HT-29 (cell line): ENCODE results near the gene SERAC1. TPM values are rescaled to one million over a fixed set of nuclear protein-coding genes. Genes with fewer than 3 reads are reported as not detected.
"Not testable (repeated sequence)": the region's sequence is repeated elsewhere in the genome, so short reads cannot be mapped to it uniquely, and the experiment has no call there.

ENCODE experiments used
- DNase-seq: peaks from one replicate; pipeline ENCODE4 v3.0.0-alpha.2; 2015; ENCODE audit warnings: low spot score
- total RNA-seq: library from RNA; depleted of rRNA; stranded (reverse); fragments of >200 nt; shearing (Covaris generic); gene quantifications from 2 replicates; pipeline ENCODE4 v1.2.3, GENCODE V29; 2014; rRNA removed

SERAC1 gene
- 1.1 and 3.1 TPM in 2 replicates for total RNA-seq

DNA sequence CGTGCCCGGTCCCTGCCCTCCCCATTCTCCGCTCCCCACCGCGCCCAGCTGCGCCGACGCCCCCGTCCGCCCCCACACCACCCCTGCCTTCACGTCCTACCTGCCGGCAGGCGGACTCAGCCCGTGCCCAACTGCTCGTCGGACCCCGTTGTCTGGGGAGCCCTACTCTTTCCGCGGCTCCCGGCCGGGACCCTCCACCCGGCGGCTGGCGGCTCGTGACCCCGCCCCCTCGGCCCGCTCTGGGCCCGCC is at the start of gene SERAC1:
Gene SERAC1, minus strand, starts transcription at position 223 of the 250 bp plus-strand sequence. CDS start 9,899 bp downstream, outside the sequence.
- no peak for DNase-seq

- peak; percentile 87 for DNase-seq
Observed at GRCh38 chr6:158213925-158214674, 46.0 kb upstream of the SERAC1 start.

GRCh38 chr6:158211273-158212055 is 43.4 kb upstream of the SERAC1 start:
- DNase-seq: no peak

DNA sequence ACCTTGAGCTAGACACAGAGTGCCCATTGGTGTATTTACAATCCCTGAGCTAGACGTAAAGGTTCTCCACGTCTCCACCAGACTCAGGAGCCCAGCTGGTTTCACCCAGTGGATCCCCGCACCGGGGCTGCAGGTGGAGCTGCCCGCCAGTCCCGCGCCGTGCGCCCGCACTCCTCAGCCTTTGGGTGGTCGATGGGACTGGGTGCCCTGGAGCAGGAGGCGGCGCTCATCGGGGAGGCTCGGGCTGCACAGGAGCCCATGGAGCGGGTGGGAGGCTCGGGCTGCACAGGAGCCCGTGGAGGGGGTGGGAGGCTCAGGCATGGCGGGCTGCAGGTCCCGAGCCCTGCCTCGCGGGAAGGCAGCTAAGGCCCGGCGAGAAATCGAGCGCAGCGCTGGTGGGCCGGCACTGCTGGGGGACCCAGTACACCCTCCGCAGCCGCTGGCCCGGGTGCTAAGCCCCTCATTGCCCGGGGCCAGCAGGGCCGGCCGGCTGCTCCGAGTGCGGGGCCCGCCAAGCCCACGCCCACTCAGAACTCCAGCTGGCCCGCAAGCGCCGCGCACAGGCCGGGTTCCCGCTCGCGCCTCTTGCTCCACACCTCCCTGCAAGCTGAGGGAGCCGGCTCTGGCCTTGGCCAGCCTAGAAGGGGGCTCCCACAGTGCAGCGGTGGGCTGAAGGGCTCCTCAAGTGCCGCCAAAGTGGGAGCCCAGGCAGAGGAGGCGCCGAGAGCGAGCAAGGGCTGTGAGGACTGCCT is 41.7 kb upstream of the SERAC1 start:
- not testable (repeated sequence) for DNase-seq

DNA sequence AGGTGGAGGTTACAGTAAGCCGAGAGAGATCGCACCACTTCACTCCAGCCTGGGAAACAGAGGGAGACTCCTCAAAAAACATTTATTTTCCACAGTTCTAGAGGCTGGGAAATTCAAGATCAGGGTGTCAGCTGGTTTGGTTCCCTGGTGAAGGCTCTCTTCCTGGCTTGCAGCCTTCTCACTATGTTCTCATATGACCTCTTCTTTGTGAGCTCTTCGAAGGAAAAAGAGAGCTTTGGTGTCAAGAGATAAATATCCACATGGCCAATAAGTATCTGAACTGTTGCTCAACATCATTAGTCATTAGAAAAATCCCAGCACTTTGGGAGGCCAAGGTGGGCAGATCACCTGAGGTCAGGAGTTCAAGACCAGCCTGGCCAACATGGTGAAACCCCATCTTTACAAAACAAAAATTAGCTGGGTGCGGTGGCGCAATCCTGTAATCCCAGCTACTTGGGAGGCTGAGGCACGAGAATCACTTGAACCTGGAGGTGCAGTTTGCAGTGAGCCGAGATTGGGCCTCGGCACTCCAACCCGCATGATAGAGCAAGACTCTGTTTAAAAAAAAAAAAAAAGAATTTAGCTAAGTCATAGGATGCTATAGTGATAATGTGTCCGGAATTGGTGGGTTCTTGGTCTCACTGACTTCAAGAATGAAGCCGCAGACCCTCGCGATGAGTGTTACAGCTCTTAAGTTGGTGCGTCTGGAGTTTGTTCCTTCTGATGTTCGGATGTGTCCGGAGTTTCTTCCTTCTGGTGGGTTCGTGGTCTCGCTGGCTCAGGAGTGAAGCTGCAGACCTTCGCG is 40.4 kb upstream of the SERAC1 start:
- DNase-seq: not testable (repeated sequence)

- no peak for DNase-seq
Observed at GRCh38 chr6:158207422-158207788, 39.3 kb upstream of the SERAC1 start.

DNA sequence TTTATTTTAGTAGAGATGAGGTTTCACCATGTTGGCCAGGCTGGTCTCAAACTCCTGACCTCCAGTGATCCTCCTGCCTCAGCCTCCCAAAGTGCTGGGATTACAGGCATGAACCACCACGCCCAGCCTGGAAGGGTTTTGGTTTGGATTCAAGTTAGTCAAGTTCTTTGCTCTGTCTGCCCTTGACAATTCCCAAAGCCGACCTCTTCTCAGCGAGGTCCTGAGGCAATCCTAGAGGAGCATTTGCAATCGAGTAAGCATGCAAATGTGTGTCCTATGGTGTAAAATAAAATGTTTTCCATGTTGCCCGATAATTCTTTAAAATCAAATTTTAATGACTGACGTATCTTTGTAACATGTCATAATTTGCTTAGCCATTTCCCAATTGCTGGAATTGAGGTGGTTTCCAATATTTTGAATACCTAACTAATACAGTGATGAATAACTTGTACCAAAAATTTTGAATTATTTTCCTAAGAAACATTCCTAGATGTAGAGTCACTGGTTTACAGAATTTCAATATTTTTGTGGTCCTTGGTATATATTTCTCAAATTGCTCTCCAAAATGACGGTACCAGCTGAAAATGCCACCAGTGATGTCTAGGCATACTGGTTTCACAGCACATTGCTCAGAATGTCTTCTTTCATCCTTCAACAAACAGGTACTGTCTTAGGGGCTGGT is 38.8 kb upstream of the SERAC1 start:
- no peak for DNase-seq

DNA sequence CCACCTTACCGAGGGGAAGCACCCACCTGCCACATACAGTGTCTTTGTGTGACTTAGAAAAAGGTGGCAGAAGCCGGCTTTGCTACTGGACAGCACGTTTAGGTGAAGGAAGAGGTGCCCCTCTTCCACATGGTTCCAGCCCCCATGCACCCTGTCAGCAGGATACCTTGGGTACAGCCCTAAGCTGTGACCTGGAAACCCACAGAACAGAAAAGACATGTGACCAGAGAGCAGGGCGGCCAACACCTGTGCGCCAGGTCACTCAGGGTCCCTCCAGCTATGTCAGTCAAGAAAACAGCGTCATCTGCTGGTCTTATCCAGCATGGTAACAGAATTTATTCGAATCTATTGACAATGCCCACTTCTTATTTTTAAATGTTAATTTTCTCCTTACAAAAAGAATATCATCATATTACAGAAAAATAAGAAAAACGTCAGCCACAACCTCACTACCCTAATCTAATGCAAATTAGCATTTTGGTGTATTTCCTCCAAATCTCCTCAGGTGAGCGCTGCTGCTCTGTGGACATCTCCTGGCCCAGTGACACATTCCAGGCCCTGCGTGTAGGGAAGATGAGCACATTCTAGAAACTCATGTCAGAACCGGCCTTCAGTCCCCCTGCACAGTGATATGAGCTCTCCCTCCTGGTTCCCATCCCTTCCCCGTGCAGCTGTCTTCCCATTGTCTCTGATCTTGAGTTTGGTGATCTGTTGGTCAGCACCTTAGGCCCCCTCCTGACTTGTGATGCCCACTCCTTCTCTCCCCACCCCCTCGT is 37.3 kb upstream of the SERAC1 start:
- DNase-seq: peak; percentile 46

DNA sequence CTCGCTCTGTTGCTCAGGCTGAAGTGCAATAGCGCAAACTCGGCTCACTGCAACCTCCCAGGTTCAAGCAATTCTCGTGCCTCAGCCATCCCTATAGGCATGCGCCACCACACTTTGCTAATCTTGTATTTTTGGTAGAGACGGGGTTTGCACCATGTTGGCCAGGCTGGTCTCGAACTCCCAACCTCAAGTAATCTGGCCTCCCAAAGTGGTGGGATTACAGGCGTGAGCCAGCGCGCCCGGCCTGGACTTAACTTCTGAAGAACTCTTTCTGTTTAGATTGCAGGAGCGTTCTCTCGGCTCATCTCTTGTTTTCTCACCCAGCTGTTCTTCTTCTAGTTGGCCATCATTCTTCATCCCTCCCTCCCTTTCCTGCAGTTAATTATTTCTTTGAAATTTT is 30.4 kb upstream of the SERAC1 start:
- DNase-seq: no peak

- no peak for DNase-seq
Observed at GRCh38 chr6:158194487-158195280, 26.6 kb upstream of the SERAC1 start.

- no peak for DNase-seq
Observed at GRCh38 chr6:158191761-158192160, 23.7 kb upstream of the SERAC1 start.

- DNase-seq: no peak
Observed at GRCh38 chr6:158191032-158191431, 23.0 kb upstream of the SERAC1 start.

DNA sequence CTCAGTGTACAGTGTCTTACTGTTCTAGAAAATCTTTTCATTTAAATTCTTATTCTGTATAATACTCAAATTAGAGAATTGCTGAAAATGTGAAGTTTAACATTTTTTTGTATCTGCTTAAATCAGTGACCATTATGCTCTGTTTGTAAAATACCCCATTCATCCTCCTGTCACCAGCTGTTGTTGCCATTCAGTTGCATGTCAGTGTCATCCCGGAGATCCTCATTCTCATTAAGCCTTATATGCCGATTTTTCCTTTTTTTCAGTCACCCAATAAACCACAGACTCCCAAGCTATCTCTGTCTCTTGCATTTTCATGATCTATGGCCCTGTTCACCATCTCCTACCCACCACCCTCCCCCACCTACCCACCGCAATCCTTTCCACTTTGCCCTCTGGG is 20.5 kb upstream of the SERAC1 start:
- no peak for DNase-seq

GRCh38 chr6:158185729-158186456 is 17.8 kb upstream of the SERAC1 start:
- DNase-seq: no peak

GRCh38 chr6:158184608-158185007 is 16.5 kb upstream of the SERAC1 start:
- DNase-seq: no peak

- not testable (repeated sequence) for DNase-seq
Observed at GRCh38 chr6:158183174-158183972, 15.3 kb upstream of the SERAC1 start.

- not testable (repeated sequence) for DNase-seq
Observed at GRCh38 chr6:158177712-158178111, 9.7 kb upstream of the SERAC1 start.

- no peak for DNase-seq
Observed at GRCh38 chr6:158175111-158175510, 7.0 kb upstream of the SERAC1 start.
